Medulla oblongata (tissue), 1 donor: ENCODE data around the gene POLR3H.

Experiments used
- DNase-seq: peaks from one replicate; pipeline ENCODE4 v3.0.0-alpha.2; 2015; ENCODE audit errors: extremely low spot score

The POLR3H gene

DNA sequence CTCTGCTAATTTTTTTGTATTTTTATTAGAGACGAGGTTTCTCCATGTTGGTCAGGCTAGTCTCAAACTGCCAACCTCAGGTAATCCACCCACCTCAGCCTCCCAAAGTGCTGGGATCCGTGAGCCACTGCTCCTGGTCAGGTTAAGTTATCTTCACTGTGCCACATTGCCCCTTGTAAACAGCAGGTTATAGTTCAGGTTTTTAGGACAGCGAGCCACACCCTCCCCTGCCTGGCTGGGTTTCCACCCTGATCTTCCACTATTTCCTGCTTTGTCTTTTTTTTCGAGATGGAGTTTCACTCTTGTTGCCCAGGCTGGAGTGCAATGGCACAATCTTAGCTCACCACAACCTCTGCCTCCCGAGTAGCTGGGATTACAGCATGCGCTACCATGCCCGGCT is 59.2 kb downstream of the POLR3H start:
- no peak for DNase-seq

DNA sequence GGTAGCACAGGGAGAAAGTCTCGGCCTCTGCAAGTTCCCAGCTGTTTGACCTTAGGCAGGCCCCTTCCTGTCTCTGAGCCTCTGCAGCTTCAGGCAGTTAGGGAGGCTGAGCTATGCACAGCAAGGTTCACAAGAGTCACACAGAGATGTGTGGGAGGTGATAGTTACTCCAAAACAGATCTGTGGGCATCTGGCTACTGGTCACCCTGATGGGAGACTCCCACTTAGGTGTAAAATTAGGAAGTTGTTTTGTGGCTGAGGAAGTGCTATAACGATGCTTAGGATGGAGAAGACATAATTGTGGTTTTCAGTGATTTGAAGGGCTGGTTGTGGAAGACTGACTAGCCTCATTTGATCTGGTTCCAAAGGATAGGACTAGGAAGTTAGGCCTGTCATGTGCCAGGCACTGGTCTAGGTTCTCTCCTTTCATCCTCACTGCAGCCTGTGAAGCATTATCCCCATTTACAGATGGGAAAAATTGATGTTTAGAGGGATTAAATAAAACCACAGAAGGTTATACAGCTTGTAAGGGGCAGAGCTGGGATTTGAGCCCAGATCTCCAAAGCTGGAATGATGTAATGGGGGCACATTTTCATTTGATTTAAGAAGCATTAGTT is 61.8 kb downstream of the POLR3H start:
- DNase-seq = no peak

DNA sequence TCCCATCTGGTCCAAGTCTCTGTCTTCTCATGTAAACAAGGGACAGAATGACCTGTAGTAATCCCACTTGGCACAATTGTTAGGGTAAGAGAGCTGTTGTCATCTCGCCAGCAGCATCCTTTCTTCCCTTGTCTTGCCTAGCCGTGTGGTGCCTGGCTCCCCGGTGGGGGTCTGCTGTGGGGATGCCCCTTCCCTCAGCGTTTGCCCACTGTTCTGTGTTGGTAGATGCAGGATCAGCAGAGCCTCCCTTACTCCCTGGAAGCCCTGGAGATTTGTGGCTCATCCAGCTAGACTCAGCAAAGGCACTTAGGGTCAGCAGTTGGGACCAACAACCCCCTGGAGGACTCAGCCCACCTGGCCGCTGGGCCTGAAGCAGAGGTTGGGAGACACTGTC is 62.3 kb downstream of the POLR3H start:
- no peak for DNase-seq

DNA sequence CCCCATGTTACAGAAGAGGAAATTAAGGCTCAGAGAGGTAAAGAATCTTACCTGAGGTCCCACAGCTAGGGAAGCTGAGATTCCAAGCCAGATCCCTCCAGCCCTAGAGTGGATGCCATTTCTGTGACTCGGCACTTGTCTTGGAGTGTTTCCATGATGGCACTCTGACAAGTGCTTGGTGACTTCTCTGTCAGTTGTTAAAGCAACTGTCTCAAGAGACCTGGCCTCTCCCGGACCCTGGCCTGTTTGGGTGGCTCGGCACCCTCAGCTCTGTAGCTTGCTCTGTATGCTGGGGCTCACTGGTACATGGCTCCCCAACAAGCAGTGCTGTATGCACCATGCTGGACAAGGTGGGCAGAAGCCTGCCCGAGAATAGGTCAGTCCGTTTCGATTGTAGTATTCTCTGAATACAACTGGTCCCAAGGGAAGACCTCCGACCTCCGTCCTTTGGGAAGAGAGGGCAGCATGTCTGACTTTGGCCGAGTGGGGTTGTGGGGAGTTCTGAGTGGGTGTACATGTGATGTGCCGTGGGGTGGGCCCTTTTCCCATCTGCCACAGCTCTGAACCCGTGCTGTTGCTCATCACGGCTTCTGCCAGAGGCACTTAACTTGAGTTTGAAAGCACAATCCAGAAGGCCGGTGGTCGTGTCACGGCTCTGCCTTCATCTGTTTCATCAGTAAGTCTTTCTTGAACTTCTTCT is 63.0 kb downstream of the POLR3H start:
- DNase-seq = peak; percentile 73

DNA sequence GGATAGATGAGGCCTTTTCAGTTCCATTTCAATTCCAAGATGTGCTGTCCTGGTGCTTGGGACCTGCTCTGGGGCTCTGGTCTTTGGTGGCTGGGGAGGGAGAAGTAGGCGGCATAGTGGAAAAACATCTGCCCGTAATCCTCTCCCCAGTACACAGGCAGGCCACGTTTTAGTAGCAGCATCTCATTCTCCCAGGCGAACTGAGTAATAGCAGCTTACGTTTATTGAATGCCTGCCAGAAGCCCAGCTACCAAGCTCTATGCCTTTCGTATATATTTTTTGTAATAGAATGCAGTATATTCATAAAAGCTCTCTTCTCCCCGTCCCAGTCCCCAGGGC is 63.9 kb downstream of the POLR3H start:
- peak; percentile 18 for DNase-seq

DNA sequence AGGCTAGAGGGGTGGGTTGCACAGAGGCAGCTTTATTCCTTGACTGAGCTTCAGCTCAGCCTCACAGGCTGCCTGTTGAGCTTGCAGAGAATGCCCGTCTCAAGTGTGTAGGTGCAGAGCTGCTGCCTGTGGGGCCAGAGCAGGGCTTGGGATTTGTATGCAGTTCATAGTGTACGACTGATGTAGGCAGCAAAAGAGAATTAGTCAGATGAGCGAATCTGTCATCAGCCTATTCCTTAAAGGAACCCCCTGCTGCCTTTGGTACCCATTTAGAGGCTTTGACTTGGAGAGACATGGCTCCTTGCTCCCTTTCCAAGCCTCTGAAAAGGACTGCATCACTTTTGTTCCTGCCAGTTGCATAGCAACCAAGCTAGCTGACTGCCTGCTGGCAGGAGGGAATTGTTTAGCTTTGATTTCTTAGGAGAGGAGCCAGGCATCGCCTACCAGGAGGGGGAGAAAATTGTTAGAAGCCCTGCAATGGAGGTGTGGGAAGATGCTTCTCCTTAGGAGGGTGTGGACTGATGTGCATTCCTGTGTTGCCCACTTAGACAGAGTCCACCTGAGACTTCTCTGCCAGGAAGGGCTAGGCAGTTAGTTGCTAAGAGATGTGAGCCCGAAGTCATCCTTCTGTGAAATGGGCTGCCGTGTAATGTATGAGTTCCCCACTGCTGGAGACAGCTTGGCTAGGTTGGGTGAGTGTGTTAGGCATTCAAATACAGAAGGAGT is 64.4 kb downstream of the POLR3H start:
- DNase-seq = peak; percentile 91

DNA sequence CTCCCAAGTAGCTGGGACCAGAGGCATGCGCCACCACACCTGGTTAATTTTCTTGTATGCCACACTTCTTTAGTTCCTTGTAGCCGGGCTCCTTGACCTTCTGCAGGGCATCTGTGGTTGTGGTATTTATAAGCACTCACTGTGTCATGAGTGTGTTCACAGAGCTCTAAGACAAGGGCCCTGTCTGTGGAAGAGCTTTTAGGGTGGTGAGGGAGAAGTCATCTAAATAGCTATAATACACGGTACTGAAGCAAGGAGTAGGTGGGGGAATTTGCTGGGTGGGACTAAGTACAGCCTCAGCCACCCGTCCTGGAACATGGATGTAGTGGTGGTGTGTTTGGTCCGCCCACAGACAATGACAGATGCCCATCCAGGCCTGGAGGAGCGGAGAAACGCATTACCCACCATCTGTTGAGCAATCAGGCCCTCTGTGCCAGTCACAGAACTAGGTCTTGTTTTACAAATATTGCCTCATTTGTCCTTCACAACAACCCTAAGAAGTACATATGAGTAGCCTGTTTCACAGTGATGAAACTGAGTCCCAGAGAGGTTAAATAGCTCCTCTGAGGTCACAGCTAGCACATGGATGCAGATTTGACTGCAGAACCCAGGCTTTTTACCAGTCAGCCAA is 65.3 kb downstream of the POLR3H start:
- DNase-seq = no peak

DNA sequence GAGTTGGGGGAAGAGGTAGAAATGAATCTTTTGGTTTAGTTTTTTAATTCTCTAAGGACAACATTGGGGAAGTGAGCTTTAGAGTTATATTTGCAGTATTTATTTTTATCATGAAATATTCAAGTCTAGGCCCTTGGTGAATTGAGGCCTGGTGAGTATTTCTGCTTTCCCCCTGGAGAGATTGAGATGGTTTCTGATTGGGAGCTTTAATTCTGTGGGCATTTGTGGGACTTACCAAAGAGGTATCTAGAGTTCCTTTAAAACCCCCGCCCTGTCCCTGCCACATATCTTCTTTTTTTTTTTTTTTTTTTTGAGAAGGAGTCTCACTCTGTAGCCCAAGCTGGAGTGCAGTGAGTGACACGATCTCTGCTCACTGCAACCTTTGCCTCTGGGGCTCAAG is 65.8 kb downstream of the POLR3H start:
- no peak for DNase-seq
